ENCODE data around the gene TMEM59.
"Not testable (repeated sequence)": the region's sequence is repeated elsewhere in the genome, so short reads cannot be mapped to it uniquely, and the experiment has no call there.

TMEM59 gene

DNA sequence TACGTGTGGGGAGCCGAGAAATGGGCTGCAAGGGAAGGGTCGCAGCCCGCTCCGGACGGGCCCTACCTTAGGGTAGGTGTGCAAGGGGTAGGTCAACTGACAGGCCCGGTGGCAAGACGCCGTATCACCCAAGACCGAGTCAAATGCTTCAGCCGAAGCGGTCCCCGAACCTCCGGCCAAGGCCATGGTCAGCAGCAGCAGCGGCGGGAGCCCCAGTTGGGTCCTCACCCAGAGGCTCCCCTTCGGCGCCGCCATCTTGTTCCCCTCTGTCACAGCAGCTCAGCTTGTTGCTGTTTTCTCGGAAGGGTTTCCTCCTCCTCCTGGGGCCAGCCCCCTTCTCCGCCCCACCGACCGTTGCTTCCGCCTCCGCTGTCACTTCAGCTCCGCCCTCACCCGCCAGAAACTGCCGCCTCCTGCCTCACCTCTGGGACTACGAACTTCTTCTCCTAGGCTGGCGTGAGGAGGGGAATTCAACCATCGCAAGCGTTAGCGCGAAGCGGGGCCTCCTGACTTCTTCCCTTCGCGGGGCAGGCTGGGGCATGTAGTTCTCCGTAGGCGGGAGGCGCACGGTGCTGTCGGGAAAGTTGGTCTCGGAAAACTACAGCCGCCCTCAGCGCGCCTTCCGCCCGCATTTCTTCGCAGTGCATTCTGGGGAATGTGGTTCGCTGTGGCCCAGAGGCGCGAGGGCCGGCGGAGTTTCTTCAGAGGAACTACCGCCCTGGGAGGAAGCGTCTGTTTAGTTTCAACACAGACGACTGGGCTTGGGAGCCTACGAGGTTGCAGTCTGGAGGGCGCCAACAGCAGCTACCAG is at the start of gene TMEM59, which contains the start of gene TCEANC2:
TSS of gene TMEM59 (minus strand) at position 271 of the 811 bp plus-strand sequence. CDS start at position 255, 16 bp downstream.
TSS of gene TCEANC2 (plus strand) at position 675 of the 811 bp plus-strand sequence. CDS start 815 bp downstream, outside the sequence.
- DNase-seq: peak; percentile 98

- DNase-seq: no peak
These were observed 47.5 kb upstream of the TMEM59 start for GRCh38 chr1:54100500-54100899.

GRCh38 chr1:54099061-54099610 is 46.1 kb upstream of the TMEM59 start:
- no peak for DNase-seq

GRCh38 chr1:54096877-54097240 is 43.9 kb upstream of the TMEM59 start:
- no peak for DNase-seq

DNA sequence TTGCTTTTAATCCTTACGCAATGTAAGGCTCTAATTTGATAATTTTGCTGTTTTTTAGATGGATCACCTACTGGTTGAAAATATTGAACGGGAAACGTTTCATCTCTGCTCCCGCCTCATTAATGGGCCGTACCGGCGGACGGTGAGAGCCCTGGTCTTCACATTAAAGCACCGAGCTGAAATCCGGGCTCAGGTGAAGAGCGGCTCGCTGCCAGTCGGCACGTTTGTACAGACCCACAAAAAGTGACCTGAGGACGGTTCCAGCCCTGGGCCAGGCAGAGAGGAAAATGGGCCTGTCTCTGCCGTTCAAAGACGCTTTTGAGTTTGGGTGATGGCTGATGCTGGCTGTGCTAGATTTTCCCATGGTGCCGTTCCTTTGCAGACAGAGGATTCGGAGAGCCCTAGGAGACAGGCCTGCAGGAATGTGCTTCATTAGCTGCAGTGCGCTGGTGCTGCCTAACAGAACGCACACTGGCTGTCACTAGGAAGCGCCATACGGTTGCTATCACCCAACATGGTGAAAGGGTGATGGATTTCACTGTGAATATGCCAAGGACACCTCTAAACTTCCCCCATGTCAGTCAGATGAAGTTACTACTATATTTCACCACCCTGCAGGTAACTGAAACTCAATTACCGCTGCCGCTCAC is 43.3 kb upstream of the TMEM59 start:
- no peak for DNase-seq

GRCh38 chr1:54095546-54096226 is 42.7 kb upstream of the TMEM59 start:
- no peak for DNase-seq

- DNase-seq: not testable (repeated sequence)
These were observed 41.7 kb upstream of the TMEM59 start for GRCh38 chr1:54094730-54095105.

GRCh38 chr1:54094001-54094729 is 41.2 kb upstream of the TMEM59 start:
- no peak for DNase-seq

DNA sequence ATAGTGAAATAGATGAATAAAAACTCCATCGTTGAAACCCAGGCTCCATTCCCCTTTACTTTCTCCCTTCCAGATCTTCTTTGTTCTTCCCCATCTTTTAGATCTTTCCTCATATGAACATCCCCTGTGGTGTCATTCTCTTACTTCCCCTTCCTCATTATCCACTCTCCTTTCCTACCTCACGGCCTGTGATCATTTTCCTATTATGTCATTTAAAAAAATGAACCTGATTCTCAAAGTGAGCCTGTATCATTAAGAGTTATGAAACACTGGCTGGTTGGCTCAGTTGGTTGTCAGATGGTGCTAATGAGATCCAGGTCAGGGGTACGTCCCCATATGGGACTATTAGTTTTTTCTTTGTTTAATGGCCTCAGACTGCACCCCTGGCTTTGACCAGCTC is 38.7 kb upstream of the TMEM59 start:
- DNase-seq: no peak

DNA sequence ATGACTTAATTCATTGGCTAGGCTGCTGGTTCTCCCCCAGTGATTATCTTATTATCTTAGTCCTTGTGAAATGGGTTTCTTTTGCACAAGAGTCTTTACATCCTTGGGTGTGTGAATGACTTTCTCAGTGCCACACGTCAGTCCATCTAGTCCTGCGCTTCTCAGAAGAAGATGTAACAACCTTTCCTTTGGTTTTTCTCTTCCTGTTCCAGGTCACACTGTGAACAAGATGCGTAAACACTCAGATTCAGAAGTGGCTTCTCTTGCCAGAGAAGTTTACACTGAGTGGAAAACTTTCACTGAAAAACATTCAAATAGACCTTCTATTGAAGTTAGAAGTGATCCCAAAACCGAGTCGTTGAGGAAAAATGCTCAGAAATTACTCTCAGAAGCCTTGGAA is 35.4 kb upstream of the TMEM59 start:
- no peak for DNase-seq

- no peak for DNase-seq
These were observed 33.8 kb upstream of the TMEM59 start for GRCh38 chr1:54086754-54087153.

- no peak for DNase-seq
These were observed 31.8 kb upstream of the TMEM59 start for GRCh38 chr1:54084794-54085193.

GRCh38 chr1:54081306-54082270 is 28.6 kb upstream of the TMEM59 start:
- peak; percentile 41 for DNase-seq

GRCh38 chr1:54080598-54081049 is 27.6 kb upstream of the TMEM59 start:
- no peak for DNase-seq

DNA sequence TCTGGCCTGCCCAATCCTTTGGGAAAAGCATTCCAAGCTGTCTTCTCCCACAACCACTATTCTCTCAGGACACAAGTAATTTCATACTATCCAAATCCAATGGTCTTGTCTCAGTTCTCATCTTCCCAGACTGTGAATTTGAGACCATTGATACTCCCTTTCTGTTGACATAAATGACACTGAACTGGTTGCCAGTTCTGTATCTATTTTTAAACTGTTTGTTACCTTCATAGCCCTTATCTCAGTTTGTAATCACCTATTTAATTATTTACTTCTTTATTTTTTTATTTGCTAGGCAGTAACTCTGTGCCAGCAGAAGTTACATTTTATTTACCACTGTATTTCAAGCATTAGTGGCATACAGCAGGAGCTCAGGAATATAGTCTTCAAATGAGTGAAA is 24.4 kb upstream of the TMEM59 start:
- no peak for DNase-seq

DNA sequence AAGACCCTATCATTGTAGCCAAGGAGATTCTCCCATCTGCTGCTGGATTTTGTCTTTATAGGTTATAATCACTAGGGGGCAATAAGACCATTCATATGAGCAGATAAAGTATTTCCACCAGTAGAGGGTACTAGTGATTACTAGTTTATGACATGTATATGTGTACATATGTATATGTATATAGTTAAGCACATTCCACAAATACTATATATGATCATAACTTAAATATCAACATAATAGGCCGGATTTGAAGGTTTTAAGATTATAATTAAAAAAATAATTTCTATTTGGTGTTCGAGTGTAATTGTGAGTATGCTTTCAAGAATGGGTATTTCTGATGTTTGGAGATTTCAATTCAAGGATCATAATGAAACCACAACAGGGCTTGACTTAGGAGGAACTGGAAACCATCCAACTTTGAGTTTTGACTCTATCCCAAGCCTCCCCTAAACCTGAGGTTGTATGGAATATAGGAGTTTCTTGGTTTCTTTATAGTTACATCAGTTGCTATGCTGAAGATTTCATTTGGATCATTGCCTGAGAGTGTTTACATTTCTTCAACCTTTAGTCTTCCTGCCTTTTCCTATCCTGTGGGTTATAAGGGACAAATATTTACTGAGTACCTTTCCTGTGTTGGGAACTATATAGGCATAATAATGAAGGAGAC is 17.3 kb upstream of the TMEM59 start:
- DNase-seq: peak; percentile 91

DNA sequence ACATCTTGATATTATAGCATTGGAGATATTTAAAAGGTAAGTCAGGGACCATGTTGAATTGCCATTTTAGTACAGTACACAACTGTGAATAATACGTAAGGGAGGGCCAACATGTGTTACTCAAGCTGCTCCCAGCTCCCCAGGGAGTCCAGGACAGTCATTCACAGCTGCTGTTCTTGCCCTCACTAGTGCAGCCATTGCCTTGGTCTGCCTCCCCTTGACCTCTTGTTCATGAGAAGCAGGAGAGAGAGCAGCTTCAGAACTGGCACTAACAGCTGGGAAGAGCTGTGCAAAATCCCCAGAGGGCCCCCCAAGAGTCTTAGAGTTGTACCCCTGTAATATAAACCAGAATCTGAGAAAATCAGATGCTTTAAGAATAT is 16.8 kb upstream of the TMEM59 start:
- peak; percentile 89 for DNase-seq

DNA sequence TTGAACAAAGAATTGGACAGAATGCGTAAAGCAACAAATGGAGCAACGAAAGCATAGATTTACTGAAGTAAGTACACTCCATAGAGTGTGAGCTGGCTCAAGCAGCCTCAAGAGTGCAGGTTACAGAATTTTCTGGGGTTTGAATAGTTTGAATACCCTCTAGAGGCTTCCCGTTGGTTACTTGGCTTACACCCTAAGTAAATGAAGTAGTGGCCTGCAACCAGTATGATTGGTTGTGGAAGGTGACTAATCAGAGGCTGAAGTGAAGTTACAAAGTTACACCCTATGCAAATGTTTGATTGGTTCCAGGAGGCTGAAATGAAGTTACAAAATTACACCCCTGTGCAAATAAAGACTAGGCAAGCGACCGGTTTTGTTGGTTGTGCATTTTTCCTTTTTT is 11.3 kb upstream of the TMEM59 start:
- DNase-seq: no peak

- no peak for DNase-seq
These were observed 1.4 kb upstream of the TMEM59 start for GRCh38 chr1:54054438-54054749.

DNA sequence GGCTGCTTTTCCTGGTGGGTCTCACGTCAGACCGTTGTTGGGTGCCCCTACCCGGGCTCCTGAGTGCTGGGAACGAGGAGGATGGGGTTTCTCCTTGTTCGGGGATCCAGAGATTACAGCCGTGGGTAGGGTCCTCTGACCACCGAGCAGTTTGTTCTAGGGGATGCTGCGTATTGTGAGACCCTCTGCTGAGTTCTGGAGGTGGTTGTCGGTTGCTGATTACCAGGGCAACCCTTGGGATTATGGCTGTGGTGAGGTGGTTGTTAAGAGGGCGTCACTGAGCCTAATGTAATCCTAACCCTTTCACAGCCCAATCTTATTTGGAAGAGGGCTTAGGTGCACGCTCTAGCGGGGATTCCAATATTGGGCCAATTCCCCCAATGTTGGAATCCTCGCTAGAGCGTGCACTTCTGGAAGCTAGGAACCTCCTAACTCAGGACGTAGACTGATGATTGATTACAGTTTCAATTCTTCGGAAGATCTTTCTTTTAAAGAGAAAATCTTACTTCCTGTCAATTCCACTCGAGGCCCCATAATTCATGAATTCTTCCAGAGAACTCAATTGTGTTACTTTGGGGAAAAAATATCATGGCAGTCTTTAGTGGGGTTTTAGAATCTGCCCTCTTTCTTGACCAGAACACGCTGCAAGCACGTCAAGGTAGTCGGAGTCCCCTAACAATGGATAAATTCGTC is 887 bp upstream of the TMEM59 start:
- DNase-seq: no peak
